HK-2 (cell line): Measurements from ENCODE around the gene MED9.
"Not testable (repeated sequence)": the region's sequence is repeated elsewhere in the genome, so short reads cannot be mapped to it uniquely, and the experiment has no call there.

ENCODE experiments used
- DNase-seq: peaks from one replicate; pipeline ENCODE4 v3.0.0-alpha.2; 2018; ENCODE audit not compliant: unreplicated experiment

MED9 gene

GRCh38 chr17:17455173-17455572 lies 21.6 kb upstream of the MED9 start:
- no peak for DNase-seq

DNA sequence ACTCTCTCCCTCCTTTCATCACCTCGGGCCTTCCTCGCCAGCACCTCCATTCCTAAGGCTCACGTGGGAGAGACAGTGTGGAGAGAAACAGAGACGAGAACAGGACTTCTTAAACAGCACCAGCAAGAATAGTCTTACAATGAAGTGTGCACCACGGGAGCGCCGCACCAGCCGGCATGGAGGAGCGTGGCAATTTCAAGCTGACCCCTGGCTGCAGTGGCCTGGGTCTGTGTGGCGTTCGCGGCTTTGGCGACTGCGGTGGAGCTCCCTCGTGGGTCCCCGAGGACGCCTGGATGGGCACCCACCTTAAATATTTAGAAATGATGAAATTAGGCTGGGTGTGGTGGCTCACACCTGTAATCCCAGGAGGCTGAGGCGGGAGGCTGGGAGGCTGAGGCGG lies 20.5 kb upstream of the MED9 start:
- no peak for DNase-seq

- no peak for DNase-seq
Measured at GRCh38 chr17:17457680-17458079, 19.1 kb upstream of the MED9 start.

- DNase-seq, result no peak
Measured at GRCh38 chr17:17460038-17460437, 16.8 kb upstream of the MED9 start.

- no peak for DNase-seq
Measured at GRCh38 chr17:17462048-17462824, 14.6 kb upstream of the MED9 start.

GRCh38 chr17:17463821-17464220 lies 13.0 kb upstream of the MED9 start:
- DNase-seq, result no peak

GRCh38 chr17:17465878-17466277 lies 10.9 kb upstream of the MED9 start:
- DNase-seq, result not testable (repeated sequence)

- no peak for DNase-seq
Measured at GRCh38 chr17:17466511-17466910, 10.3 kb upstream of the MED9 start.

DNA sequence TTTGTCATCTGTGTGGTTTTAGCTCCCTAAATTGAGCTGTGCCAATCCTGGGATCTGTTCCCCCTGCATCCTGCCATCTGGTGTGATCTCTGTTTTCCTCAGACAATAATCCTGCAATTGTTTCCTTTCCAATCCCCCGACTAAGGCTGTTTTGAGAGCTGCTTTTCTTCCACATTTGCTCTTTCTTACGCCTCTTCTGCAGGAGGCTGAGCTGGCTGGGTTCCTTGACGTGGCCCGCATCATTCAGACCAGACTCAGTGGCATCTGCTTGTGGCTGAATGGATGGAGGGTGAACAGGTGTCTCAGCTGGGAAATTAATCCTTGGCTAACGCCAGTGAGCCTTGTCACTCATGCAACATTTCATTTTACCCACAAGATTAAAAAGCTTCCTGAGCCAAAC lies 9.8 kb upstream of the MED9 start:
- DNase-seq, result no peak

DNA sequence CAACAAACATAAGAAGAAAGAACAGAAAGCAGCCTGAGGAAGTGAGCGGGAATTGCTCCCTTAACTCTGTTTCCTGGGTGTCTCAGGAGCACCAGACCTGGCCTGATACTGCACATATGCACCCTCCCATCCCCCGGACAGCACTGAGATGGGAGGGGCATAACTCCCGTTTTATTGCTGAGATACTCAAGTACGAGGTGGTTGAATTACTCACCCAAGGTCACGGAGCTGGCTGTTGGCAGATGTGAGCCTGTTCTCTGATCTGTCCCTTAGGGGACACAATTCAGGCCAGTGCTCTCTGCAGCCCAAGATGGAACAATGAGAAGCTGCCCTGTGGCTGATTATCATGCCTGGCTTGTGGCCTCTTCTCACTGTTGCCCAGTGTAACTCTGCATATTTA lies 9.1 kb upstream of the MED9 start:
- DNase-seq, result no peak

GRCh38 chr17:17468217-17469010 lies 8.4 kb upstream of the MED9 start:
- no peak for DNase-seq

- DNase-seq, result no peak
Measured at GRCh38 chr17:17469358-17469757, 7.4 kb upstream of the MED9 start.

- DNase-seq, result no peak
Measured at GRCh38 chr17:17469996-17470395, 6.8 kb upstream of the MED9 start.

GRCh38 chr17:17472333-17472920 lies 4.4 kb upstream of the MED9 start:
- DNase-seq, result no peak

GRCh38 chr17:17474341-17474740 lies 2.5 kb upstream of the MED9 start:
- DNase-seq, result no peak

- no peak for DNase-seq
Measured at GRCh38 chr17:17479209-17479608, 2.4 kb downstream of the MED9 start.

DNA sequence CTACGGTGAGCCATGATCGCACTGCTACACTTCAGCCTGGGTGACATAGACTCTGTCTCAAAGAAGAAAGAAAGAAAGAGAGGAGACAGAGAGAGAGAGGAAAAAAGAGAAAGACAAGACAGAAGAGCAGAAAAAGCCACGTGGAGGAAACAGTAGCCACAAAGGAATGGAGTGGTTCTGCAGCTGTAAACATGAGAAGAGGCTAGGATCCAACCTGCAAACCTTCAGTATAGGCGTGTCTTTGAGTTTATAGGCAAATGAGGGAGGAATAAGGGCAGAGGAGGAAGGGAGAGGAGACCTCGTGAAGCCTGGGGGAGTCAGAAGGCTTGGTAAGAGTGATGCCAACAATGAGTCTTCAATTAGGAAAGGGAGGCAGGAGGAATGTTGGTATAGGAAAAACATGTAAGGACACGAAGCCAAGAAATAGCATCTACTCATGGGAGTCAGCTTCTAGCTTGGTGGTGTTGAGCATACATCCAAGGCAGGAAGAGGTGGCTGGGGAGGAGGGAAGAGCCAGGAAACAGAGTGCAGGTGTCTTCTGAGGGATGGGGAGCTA lies 3.9 kb downstream of the MED9 start:
- no peak for DNase-seq

DNA sequence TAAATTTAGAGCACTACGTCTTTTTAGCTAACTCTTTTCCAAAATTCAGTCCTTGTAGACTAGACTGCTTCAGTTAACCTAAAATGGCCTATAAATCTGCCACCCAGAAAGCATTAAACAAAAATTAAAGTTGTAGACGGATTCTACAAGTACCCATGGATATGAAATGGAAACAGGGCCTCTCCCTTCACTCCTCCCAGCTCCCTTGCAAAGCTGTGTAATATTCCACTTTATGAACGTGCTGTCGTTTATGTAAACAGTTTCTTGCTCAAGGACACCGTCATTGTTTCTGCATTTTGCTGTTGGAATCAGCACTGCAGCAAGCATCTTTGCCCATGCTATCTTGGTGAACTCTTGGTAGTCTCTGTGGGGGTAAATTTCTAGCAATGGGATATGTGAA lies 5.1 kb downstream of the MED9 start:
- no peak for DNase-seq

DNA sequence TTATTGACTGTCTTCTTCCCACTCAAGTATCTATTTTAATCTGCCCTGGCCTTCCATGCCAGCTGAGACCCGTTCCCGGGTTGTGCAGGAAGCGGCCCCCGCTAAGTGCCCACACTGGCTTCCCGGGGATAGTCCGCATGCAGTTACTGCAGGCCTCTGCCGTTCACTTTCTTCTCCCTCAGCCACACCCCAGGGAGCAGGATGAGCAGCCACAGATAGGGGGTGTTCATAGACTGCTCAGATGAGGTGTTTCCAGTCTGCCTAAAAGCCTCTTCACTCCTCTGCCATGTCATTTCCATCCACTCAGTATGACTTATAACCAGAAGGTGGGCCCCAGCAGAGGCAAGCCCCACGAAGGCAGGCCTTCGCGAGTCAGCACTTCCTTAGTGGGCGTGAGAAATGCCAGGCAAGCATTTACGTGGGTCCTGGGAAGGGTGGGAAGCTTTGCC lies 7.7 kb downstream of the MED9 start:
- peak; percentile 38 for DNase-seq

GRCh38 chr17:17485420-17485819 lies 8.6 kb downstream of the MED9 start:
- no peak for DNase-seq

DNA sequence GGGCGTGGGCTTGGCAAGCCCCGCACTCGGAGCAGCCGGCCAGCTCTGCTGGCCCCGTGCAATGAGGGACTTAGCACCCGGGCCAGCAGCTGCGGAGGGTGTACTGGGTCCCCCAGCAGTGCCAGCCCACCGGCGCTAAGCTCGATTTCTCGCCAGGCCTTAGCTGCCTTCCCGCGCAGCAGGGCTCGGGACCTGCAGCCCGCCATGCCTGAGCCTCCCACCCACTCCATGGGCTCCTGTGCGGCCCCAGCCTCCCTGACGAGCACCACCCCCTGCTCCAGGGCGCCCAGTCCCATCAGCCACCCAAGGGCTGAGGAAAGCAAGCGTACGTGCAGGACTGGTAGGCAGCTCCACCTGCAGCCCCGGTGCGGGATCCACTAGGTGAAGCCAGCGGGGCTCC lies 9.6 kb downstream of the MED9 start:
- not testable (repeated sequence) for DNase-seq

DNA sequence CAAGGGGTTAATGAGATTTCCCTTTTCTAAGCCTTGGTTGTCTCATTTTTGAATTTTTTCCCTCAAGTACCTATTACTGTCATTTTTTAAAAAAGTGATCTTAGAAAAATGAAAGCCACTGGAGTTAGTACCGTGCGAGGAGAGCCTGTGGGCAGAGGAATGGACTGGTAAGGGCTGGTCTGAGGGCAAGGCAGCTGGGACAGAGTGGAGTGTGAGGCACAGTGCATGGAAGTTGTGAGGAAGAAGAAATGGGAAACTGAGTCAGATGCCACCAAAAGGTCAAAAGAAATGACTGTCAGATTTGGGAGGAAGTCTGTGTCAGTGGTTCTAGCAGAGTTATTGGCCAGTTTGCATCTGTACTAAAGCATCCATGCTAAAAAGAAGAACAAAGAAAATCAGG lies 11.2 kb downstream of the MED9 start:
- no peak for DNase-seq
